HCT116 (cell line): ENCODE data around the gene IER5L. TPM values are rescaled to one million over a fixed set of nuclear protein-coding genes. Genes with fewer than 3 reads are reported as not detected.

ENCODE experiments used
- ATAC-seq: fragments of 200-7000 bp; cut with Tn5 transposase; 2 replicates; pipeline ENCODE4 v1.9.1; 2020; ENCODE audit warnings: mild to moderate bottlenecking, moderate library complexity
- BruUV-seq: library from RNA; stranded (reverse); fragments of 400-500 nt; replicated peaks from 2 replicates; lab custom pipeline; 2021; lab: Mats Ljungman, UMichigan
- CTCF ChIA-PET: fragments of 300-600 bp; sonication (Branson Sonifier 250); formaldehyde crosslinking; loops from one replicate; lab custom pipeline; 2021; ENCODE audit warnings: antibody characterized with exemption; lab: Charles Lee
- POLR2A ChIA-PET: fragments of 300-600, 350-600 bp; sonication (Branson Sonifier 250); formaldehyde crosslinking; loops from one replicate; lab custom pipeline; 2021; ENCODE audit warnings: antibody characterized with exemption; lab: Charles Lee
- RAD21 ChIA-PET, 2 experiments: fragments of 300-600 bp; sonication (Branson Sonifier 250); formaldehyde crosslinking; loops; one replicate each; lab custom pipeline; 2023; ENCODE audit warnings: low total read pairs in 2 of 2; ENCODE audit not compliant: uncharacterized antibody in 2 of 2, unreplicated experiment in 2 of 2, low non-redundant PET in 1 of 2; lab: Charles Lee
- DNase-seq: peaks from one replicate; pipeline ENCODE4 v3.0.0-alpha.2; 2010; ENCODE audit warnings: low read depth, low spot score
- H2AFZ ChIP-seq: fragments of 200-600 bp; shearing (Covaris generic), sonication (generic); 2 replicates; pipeline ENCODE4 v1.6.1; 2017; ENCODE audit warnings: low read depth, mixed run types, mixed read lengths, antibody characterized with exemption, low read length; ENCODE audit not compliant: poor library complexity, severe bottlenecking
- H3K27ac ChIP-seq: 2 replicates; pipeline ENCODE4 v1.5.1; 2012; ENCODE audit warnings: low read depth, low read length
- H3K27me3 ChIP-seq: fragments of 200-600 bp; sonication (generic); 2 replicates; pipeline ENCODE4 v1.6.1; 2016; ENCODE audit warnings: mixed run types, low read length, mixed read lengths; ENCODE audit not compliant: insufficient read depth
- H3K36me3 ChIP-seq, 2 experiments: fragments of 200-500 bp in 1 of 2; fragments of 200-600 bp in 1 of 2; sonication (Bioruptor generic) in 1 of 2; sonication (generic) in 1 of 2; 2 replicates each; pipeline versions ENCODE4 v1.5.1 to v1.6.1; 2014 to 2016; ENCODE audit warnings: low read length in 2 of 2, inconsistent platforms in 1 of 2, mixed read lengths in 1 of 2, mixed run types in 1 of 2; ENCODE audit not compliant: insufficient read depth in 2 of 2, control insufficient read depth in 1 of 2
- H3K4me1 ChIP-seq, 2 experiments: fragments of 200-600 bp in 1 of 2; sonication (generic) in 1 of 2; 2 replicates each; pipeline versions ENCODE4 v1.5.1 to v1.6.1; 2012 to 2017; ENCODE audit warnings: low read length in 2 of 2, inconsistent platforms in 1 of 2, mild to moderate bottlenecking in 1 of 2, mixed read lengths in 1 of 2, mixed run types in 1 of 2, moderate library complexity in 1 of 2; ENCODE audit not compliant: insufficient read depth in 2 of 2, control insufficient read depth in 1 of 2
- H3K4me2 ChIP-seq: fragments of 200-600 bp; sonication (generic); 2 replicates; pipeline ENCODE4 v1.6.1; 2017; ENCODE audit warnings: mixed run types, low read length, mixed read lengths
- H3K4me3 ChIP-seq, 2 experiments: fragments of 200-600 bp in 1 of 2; sonication (generic) in 1 of 2; replicated peaks in 1 of 2; 2 replicates each; pipeline ENCODE4 v1.5.1; 2011 to 2016; ENCODE audit warnings: low read length in 2 of 2, control low read depth in 1 of 2, low read depth in 1 of 2, mild to moderate bottlenecking in 1 of 2, mixed read lengths in 1 of 2, mixed run types in 1 of 2
- H3K79me2 ChIP-seq: fragments of 200-600 bp; sonication (generic); 2 replicates; pipeline ENCODE4 v1.6.1; 2017; ENCODE audit warnings: mild to moderate bottlenecking, mixed run types, low read length, moderate library complexity, mixed read lengths; ENCODE audit not compliant: insufficient read depth
- H3K9ac ChIP-seq: fragments of 200-600 bp; sonication (generic); 2 replicates; pipeline ENCODE4 v1.6.1; 2016; ENCODE audit warnings: low read length, mixed read lengths
- H3K9me2 ChIP-seq: fragments of 200-600 bp; sonication (generic), shearing (Covaris generic); 2 replicates; pipeline ENCODE4 v1.6.1; 2017; ENCODE audit warnings: mixed run types, mild to moderate bottlenecking, moderate library complexity; ENCODE audit not compliant: insufficient read depth
- H3K9me3 ChIP-seq, 2 experiments: fragments of 200-500 bp in 1 of 2; fragments of 200-600 bp in 1 of 2; sonication (Bioruptor generic) in 1 of 2; sonication (generic) in 1 of 2; 2 replicates each; pipeline ENCODE4 v1.6.1; 2014 to 2017; ENCODE audit warnings: low read length in 2 of 2, mixed read lengths in 2 of 2, inconsistent platforms in 1 of 2, low read depth in 1 of 2, mild to moderate bottlenecking in 1 of 2, mixed run types in 1 of 2, moderate library complexity in 1 of 2; ENCODE audit not compliant: control insufficient read depth in 1 of 2, insufficient read depth in 1 of 2
- H4K20me1 ChIP-seq: fragments of 200-600 bp; sonication (generic), shearing (Covaris generic); 2 replicates; pipeline ENCODE4 v1.6.1; 2017; ENCODE audit warnings: mixed run types, mild to moderate bottlenecking, moderate library complexity; ENCODE audit not compliant: insufficient read depth
- ATF3 ChIP-seq: IDR thresholded peaks from 2 replicates; pipeline ENCODE4 v1.6.1; 2012
- CBX3 ChIP-seq: IDR thresholded peaks from 2 replicates; pipeline ENCODE4 v1.6.1; 2012; ENCODE audit warnings: low read depth
- CEBPB ChIP-seq: IDR thresholded peaks from 2 replicates; pipeline ENCODE4 v1.6.1; 2012; ENCODE audit warnings: low read depth
- EGR1 ChIP-seq: IDR thresholded peaks from 2 replicates; pipeline ENCODE4 v1.6.1; 2012; ENCODE audit warnings: low read depth
- ELF1 ChIP-seq: IDR thresholded peaks from 2 replicates; pipeline ENCODE4 v1.6.1; 2012; ENCODE audit warnings: low read depth, borderline replicate concordance
- EZH2phosphoT487 ChIP-seq: fragments of 200-600 bp; IDR thresholded peaks from 2 replicates; pipeline ENCODE4 v1.6.1; 2018; ENCODE audit warnings: antibody characterized with exemption, borderline replicate concordance
- FOSL1 ChIP-seq: IDR thresholded peaks from 2 replicates; pipeline ENCODE4 v1.6.1; 2012; ENCODE audit warnings: low read depth
- MAX ChIP-seq: IDR thresholded peaks from 2 replicates; pipeline ENCODE4 v1.6.1; 2012
- POLR2A ChIP-seq: IDR thresholded peaks from 2 replicates; pipeline ENCODE4 v1.7.0; 2011; ENCODE audit warnings: borderline replicate concordance; ENCODE audit not compliant: insufficient read depth, insufficient read length; ENCODE audit errors: extremely low read depth
- POLR2AphosphoS5 ChIP-seq: IDR thresholded peaks from 2 replicates; pipeline ENCODE4 v1.6.1; 2011; ENCODE audit warnings: mild to moderate bottlenecking, low read depth, low read length, moderate library complexity
- RAD21 ChIP-seq: IDR thresholded peaks from 2 replicates; pipeline ENCODE4 v1.6.1; 2012; ENCODE audit warnings: low read depth, mild to moderate bottlenecking
- SIN3A ChIP-seq: IDR thresholded peaks from 2 replicates; pipeline ENCODE4 v1.6.1; 2012; ENCODE audit warnings: low read depth
- SP1 ChIP-seq: IDR thresholded peaks from 2 replicates; pipeline ENCODE4 v1.6.1; 2012; ENCODE audit warnings: low read depth
- SRF ChIP-seq: IDR thresholded peaks from 2 replicates; pipeline ENCODE4 v1.6.1; 2012; ENCODE audit warnings: low read depth
- YY1 ChIP-seq: IDR thresholded peaks from 2 replicates; pipeline ENCODE4 v1.6.1; 2011; ENCODE audit warnings: low read length, low read depth, moderate library complexity, mild to moderate bottlenecking; ENCODE audit not compliant: insufficient replicate concordance; ENCODE audit errors: extremely low read depth
- ZBTB33 ChIP-seq: IDR thresholded peaks from 2 replicates; pipeline ENCODE4 v1.6.1; 2011; ENCODE audit warnings: mild to moderate bottlenecking, low read length, moderate library complexity; ENCODE audit not compliant: insufficient replicate concordance; ENCODE audit errors: extremely low read depth
- ZFX ChIP-seq: fragments of 450-650 bp; IDR thresholded peaks from 2 replicates; pipeline ENCODE4 v1.6.1; 2017
- ZNF274 ChIP-seq: fragments of 200-500 bp; sonication (Bioruptor generic); IDR thresholded peaks from 2 replicates; pipeline ENCODE4 v1.6.1; 2014; ENCODE audit warnings: mild to moderate bottlenecking, low read depth, low read length, inconsistent platforms
- intact Hi-C: fragments of 100-400 bp; cut with micrococcal nuclease; formaldehyde crosslinking; loops from 2 replicates; pipeline ENCODE4 v1.10.0; 2022
- total RNA-seq: library from RNA; stranded (reverse); gene quantifications from one replicate; pipeline ENCODE4 v1.2.1, GENCODE V29; 2021; ENCODE audit not compliant: unreplicated experiment
- TF ChIP-seq, protein P1 (sequence below), 3 experiments: fragments of 200-600 bp in 1 of 3; sonication (generic) in 1 of 3; IDR thresholded peaks in 2 of 3; conservative IDR thresholded peaks in 1 of 3; 2 replicates each; pipeline ENCODE4 v1.5.1; 2012 to 2017; ENCODE audit warnings: low read depth in 2 of 3, low read length in 2 of 3, antibody characterized with exemption in 1 of 3, borderline replicate concordance in 1 of 3, control low read depth in 1 of 3, mild to moderate bottlenecking in 1 of 3, mixed read lengths in 1 of 3, mixed run types in 1 of 3, moderate library complexity in 1 of 3; ENCODE audit not compliant: insufficient read depth in 1 of 3
- TF ChIP-seq, protein P2 (sequence below): IDR thresholded peaks from 2 replicates; pipeline ENCODE4 v1.6.1; 2012; ENCODE audit warnings: low read depth

The IER5L gene
- total RNA-seq, 1 experiment from 2014 or later = 195 TPM

DNA sequence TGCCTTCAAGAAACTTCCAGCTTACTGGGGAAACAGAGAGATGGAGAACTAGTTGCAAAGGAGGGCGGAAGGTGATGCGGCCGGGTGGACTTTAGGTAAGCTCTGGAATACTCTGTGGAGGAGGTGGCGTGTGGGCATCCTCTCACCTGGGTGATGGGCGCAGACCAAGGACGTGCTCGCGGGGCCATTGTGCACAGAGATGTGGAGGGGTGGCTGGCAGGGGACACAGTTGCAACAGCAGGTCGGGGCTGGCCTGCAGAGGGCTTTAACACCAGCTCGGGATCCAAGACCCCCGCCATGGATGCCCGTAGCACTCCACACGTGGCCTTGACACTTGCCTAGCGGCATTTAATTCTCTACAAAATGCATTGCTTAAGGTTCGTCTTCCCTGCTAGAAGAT is 26.6 kb downstream of the IER5L start:
- ATAC-seq = no peak
- ChIA-PET POLR2A (interaction anchor here (1.8 kb wide), 1 partner anchor 8 kb away, joined by 7 read pairs; no protein-coding TSS in a partner anchor), CTCF (no interaction called here), RAD21 (no interaction called here)
- Histone ChIP-seq H3K27ac (no peak overlapping the region), H3K4me1 (no peaks in the 10 kb centered on the region), H3K9ac (no peak overlapping the region), H3K4me3 (no peak overlapping the region), H4K20me1 (no peaks in the 10 kb centered on the region), H3K79me2 (no peaks in the 10 kb centered on the region), H3K4me2 (no peak overlapping the region), H3K9me2 (no peaks in the 10 kb centered on the region), H3K9me3 (no peaks in the 10 kb centered on the region), H2AFZ (no peak overlapping the region), H3K36me3 (peaks cover 7 to 18% of the 10 kb centered on the region in 2 experiments; a peak in 2 of 4 replicates), H3K27me3 (no peaks in the 10 kb centered on the region)
- no peak for TF ChIP-seq ELF1
- no peak for TF ChIP-seq EZH2phosphoT487
- no peak for TF ChIP-seq POLR2AphosphoS5
- TF ChIP-seq, protein P1, sequence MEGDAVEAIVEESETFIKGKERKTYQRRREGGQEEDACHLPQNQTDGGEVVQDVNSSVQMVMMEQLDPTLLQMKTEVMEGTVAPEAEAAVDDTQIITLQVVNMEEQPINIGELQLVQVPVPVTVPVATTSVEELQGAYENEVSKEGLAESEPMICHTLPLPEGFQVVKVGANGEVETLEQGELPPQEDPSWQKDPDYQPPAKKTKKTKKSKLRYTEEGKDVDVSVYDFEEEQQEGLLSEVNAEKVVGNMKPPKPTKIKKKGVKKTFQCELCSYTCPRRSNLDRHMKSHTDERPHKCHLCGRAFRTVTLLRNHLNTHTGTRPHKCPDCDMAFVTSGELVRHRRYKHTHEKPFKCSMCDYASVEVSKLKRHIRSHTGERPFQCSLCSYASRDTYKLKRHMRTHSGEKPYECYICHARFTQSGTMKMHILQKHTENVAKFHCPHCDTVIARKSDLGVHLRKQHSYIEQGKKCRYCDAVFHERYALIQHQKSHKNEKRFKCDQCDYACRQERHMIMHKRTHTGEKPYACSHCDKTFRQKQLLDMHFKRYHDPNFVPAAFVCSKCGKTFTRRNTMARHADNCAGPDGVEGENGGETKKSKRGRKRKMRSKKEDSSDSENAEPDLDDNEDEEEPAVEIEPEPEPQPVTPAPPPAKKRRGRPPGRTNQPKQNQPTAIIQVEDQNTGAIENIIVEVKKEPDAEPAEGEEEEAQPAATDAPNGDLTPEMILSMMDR (IDR thresholded peaks at IDR 0.05 in 2 of 3, conservative IDR thresholded peaks at IDR 0.05 in 1 of 3; ENCODE audit: borderline replicate concordance in 1 of 3, insufficient read depth in 1 of 3, low read depth in 2 of 3, low read length in 2 of 3) = no peak
- TF ChIP-seq YY1 = no peak
- no peak for TF ChIP-seq EGR1
- no peak for TF ChIP-seq SP1
- no peak for TF ChIP-seq RAD21
- no peak for TF ChIP-seq ZBTB33
- TF ChIP-seq ZFX = no peak
- no peak for TF ChIP-seq MAX
- no peak for TF ChIP-seq CBX3
- TF ChIP-seq FOSL1 = no peak
- TF ChIP-seq, protein P2, sequence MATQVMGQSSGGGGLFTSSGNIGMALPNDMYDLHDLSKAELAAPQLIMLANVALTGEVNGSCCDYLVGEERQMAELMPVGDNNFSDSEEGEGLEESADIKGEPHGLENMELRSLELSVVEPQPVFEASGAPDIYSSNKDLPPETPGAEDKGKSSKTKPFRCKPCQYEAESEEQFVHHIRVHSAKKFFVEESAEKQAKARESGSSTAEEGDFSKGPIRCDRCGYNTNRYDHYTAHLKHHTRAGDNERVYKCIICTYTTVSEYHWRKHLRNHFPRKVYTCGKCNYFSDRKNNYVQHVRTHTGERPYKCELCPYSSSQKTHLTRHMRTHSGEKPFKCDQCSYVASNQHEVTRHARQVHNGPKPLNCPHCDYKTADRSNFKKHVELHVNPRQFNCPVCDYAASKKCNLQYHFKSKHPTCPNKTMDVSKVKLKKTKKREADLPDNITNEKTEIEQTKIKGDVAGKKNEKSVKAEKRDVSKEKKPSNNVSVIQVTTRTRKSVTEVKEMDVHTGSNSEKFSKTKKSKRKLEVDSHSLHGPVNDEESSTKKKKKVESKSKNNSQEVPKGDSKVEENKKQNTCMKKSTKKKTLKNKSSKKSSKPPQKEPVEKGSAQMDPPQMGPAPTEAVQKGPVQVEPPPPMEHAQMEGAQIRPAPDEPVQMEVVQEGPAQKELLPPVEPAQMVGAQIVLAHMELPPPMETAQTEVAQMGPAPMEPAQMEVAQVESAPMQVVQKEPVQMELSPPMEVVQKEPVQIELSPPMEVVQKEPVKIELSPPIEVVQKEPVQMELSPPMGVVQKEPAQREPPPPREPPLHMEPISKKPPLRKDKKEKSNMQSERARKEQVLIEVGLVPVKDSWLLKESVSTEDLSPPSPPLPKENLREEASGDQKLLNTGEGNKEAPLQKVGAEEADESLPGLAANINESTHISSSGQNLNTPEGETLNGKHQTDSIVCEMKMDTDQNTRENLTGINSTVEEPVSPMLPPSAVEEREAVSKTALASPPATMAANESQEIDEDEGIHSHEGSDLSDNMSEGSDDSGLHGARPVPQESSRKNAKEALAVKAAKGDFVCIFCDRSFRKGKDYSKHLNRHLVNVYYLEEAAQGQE = no peak
- TF ChIP-seq SIN3A = no peak
- TF ChIP-seq ATF3 = no peak
- no peak for TF ChIP-seq ZNF274
- no peak for TF ChIP-seq SRF
- TF ChIP-seq CEBPB = no peak
- no peak for TF ChIP-seq POLR2A
- BruUV-seq = no TSS peak
- DNase-seq = no peak
- intact Hi-C loops = no loop called here
